ENCODE measurements around the gene TDRD15. TPM values are rescaled to one million over a fixed set of nuclear protein-coding genes. Genes with fewer than 3 reads are reported as not detected.

TDRD15 gene
- total RNA-seq, 4 donors from 2014 or later = under 0.01 to 0.45 (median 0.08) TPM; not detected in 1

- Histone ChIP-seq H3K27me3 (no peaks in the 10 kb centered on the region), H3K9me3 (no peaks in the 10 kb centered on the region), H3K4me1 (no peaks in the 10 kb centered on the region), H3K4me3 (replicated peaks in 1 of 3) (no peak overlapping the region), H3K27ac (no peak overlapping the region), H3K36me3 (no peaks in the 10 kb centered on the region)
- TF ChIP-seq CTCF (IDR thresholded peaks at IDR 0.05) (peak in 3 of 6 experiments; percentile 18 to 35 (median 22)), POLR2A (IDR thresholded peaks at IDR 0.05) (no peak)
- intact Hi-C loops (cut with DNase I) = no loop called here
- peak in 1 of 2 donors; percentile 4 for DNase-seq
- WGBS, 2 donors = 51 to 57% methylated on average over 3 of the region's 3 CpGs
Observed at GRCh38 chr2:21118302-21118920, 5.4 kb upstream of the TDRD15 start.

GRCh38 chr2:21131861-21132260, 8.1 kb downstream of the TDRD15 start:
- Histone ChIP-seq H3K4me1 (no peaks in the 10 kb centered on the region), H3K4me3 (replicated peaks in 1 of 3) (no peak overlapping the region), H3K9me3 (no peaks in the 10 kb centered on the region), H3K27me3 (no peaks in the 10 kb centered on the region), H3K27ac (no peak overlapping the region), H3K36me3 (no peaks in the 10 kb centered on the region)
- 82 to 85% methylated on average over 5 of the region's 5 CpGs for WGBS, 2 donors
- intact Hi-C loops (cut with DNase I) = no loop called here
- no peak for TF ChIP-seq POLR2A (IDR thresholded peaks at IDR 0.05)
- no peak for TF ChIP-seq CTCF (IDR thresholded peaks at IDR 0.05)
- DNase-seq = no peak

- Histone ChIP-seq H3K36me3 (no peaks in the 10 kb centered on the region), H3K4me3 (replicated peaks in 1 of 3) (no peak overlapping the region), H3K27me3 (no peaks in the 10 kb centered on the region), H3K4me1 (no peaks in the 10 kb centered on the region), H3K9me3 (no peaks in the 10 kb centered on the region), H3K27ac (no peak overlapping the region)
- WGBS, 2 donors = 85 to 86% methylated on average over 2 of the region's 2 CpGs
- TF ChIP-seq POLR2A (IDR thresholded peaks at IDR 0.05) = no peak
- TF ChIP-seq CTCF (IDR thresholded peaks at IDR 0.05) = no peak
- no peak for DNase-seq
- intact Hi-C loops (cut with DNase I) = no loop called here
Observed at GRCh38 chr2:21135585-21135984, 11.8 kb downstream of the TDRD15 start.

- Histone ChIP-seq H3K27me3 (no peaks in the 10 kb centered on the region), H3K4me1 (no peaks in the 10 kb centered on the region), H3K36me3 (no peaks in the 10 kb centered on the region), H3K27ac (no peak overlapping the region), H3K4me3 (replicated peaks in 1 of 3) (no peak overlapping the region), H3K9me3 (no peaks in the 10 kb centered on the region)
- intact Hi-C loops (cut with DNase I) = no loop called here
- TF ChIP-seq CTCF (IDR thresholded peaks at IDR 0.05) (no peak), POLR2A (IDR thresholded peaks at IDR 0.05) (no peak)
- WGBS, 2 donors = 85 to 87% methylated on average over 2 of the region's 2 CpGs
- DNase-seq = no peak
Observed at GRCh38 chr2:21142149-21142548, 18.4 kb downstream of the TDRD15 start.

GRCh38 chr2:21146638-21147037, 22.9 kb downstream of the TDRD15 start:
- no peak for TF ChIP-seq POLR2A (IDR thresholded peaks at IDR 0.05)
- no peak for TF ChIP-seq CTCF (IDR thresholded peaks at IDR 0.05)
- no peaks in the 10 kb centered on the region for H3K27me3 ChIP-seq
- H3K27ac ChIP-seq = no peak overlapping the region
- H3K4me3 ChIP-seq (replicated peaks in 1 of 3) = no peak overlapping the region
- no peaks in the 10 kb centered on the region for H3K4me1 ChIP-seq
- no peaks in the 10 kb centered on the region for H3K9me3 ChIP-seq
- intact Hi-C loops (cut with DNase I) = no loop called here
- WGBS, 2 donors = 90 to 91% methylated on average over 2 of the region's 2 CpGs
- DNase-seq = no peak
- H3K36me3 ChIP-seq = no peaks in the 10 kb centered on the region

Data from thyroid gland (tissue), 4 donors.